NOMO-1 (cell line): Measurements from ENCODE around the gene SYT5.
"Not testable (repeated sequence)": the region's sequence is repeated elsewhere in the genome, so short reads cannot be mapped to it uniquely, and the experiment has no call there.

Source experiments
- DNase-seq, 2 experiments: peaks; one replicate each; lab custom pipeline; 2025; ENCODE audit not compliant: unreplicated experiment in 2 of 2; lab: John Stamatoyannopoulos, UW

Gene SYT5

GRCh38 chr19:55172741-55173140 lies 7.3 kb downstream of the SYT5 start:
- no peak for DNase-seq

- DNase-seq = not testable (repeated sequence)
These were observed 7.8 kb downstream of the SYT5 start for GRCh38 chr19:55172318-55172717.

- DNase-seq = no peak
These were observed 8.6 kb downstream of the SYT5 start for GRCh38 chr19:55171440-55171839.

GRCh38 chr19:55169136-55169535 lies 11.0 kb downstream of the SYT5 start:
- no peak for DNase-seq

- peak; percentile 96 to 98 for DNase-seq
These were observed 13.4 kb downstream of the SYT5 start, which contains the start of gene DNAAF3 for GRCh38 chr19:55166530-55167268. DNAAF3 (minus strand) TSS chr19:55166613; CDS start chr19:55166413, 200 bp downstream.

GRCh38 chr19:55165952-55166529 lies 14.0 kb downstream of the SYT5 start:
- DNase-seq = peak; percentile 83 to 86

- DNase-seq = no peak
These were observed 18.3 kb downstream of the SYT5 start for GRCh38 chr19:55161571-55162322.

GRCh38 chr19:55160986-55161365 lies 19.1 kb downstream of the SYT5 start:
- no peak for DNase-seq

- peak; percentile 90 to 94 for DNase-seq
These were observed 19.7 kb downstream of the SYT5 start for GRCh38 chr19:55160128-55160985.

GRCh38 chr19:55158848-55159749 lies 21.0 kb downstream of the SYT5 start:
- DNase-seq = no peak

GRCh38 chr19:55158423-55158822 lies 21.7 kb downstream of the SYT5 start:
- DNase-seq = no peak

GRCh38 chr19:55157064-55157908 lies 22.8 kb downstream of the SYT5 start, which contains the start of gene TNNI3:
TNNI3 (minus strand) TSS chr19:55157732; CDS start chr19:55157589, 143 bp downstream.
- no peak for DNase-seq

GRCh38 chr19:55156202-55157063 lies 23.7 kb downstream of the SYT5 start:
- peak in 1 of 2 experiments; percentile 39 for DNase-seq

GRCh38 chr19:55155784-55156183 lies 24.3 kb downstream of the SYT5 start:
- DNase-seq = not testable (repeated sequence)

GRCh38 chr19:55153652-55154264 lies 26.3 kb downstream of the SYT5 start:
- no peak for DNase-seq

- no peak for DNase-seq
These were observed 28.1 kb downstream of the SYT5 start for GRCh38 chr19:55152017-55152416.
